H1 (cell line): ENCODE data around the gene RAB2B. TPM values are rescaled to one million over a fixed set of nuclear protein-coding genes. Genes with fewer than 3 reads are reported as not detected.

Source experiments
- CTCF ChIA-PET: fragments of 300-600 bp; sonication (Branson Sonifier 250); formaldehyde crosslinking; loops from one replicate; lab custom pipeline; 2021; ENCODE audit not compliant: partially characterized antibody; lab: Charles Lee
- POLR2A ChIA-PET: fragments of 300-600 bp; sonication (Branson Sonifier 250); formaldehyde crosslinking; loops from one replicate; lab custom pipeline; 2021; ENCODE audit warnings: inconsistent platforms; ENCODE audit not compliant: partially characterized antibody; lab: Charles Lee
- DNase-seq, 2 experiments: peaks; one replicate each; pipeline versions ENCODE4 v3.0.0 to v3.0.0-alpha.2; 2010 to 2022; ENCODE audit warnings: low spot score in 2 of 2, low read depth in 1 of 2, mixed read lengths in 1 of 2
- FAIRE-seq: peaks from 2 replicates; lab custom pipeline; 2011; peaks lifted over from hg19 to GRCh38; lab: Jason Lieb, UNC
- H2AFZ ChIP-seq: 2 replicates; pipeline ENCODE4 v1.8.1; 2012; ENCODE audit warnings: low read length, inconsistent platforms
- H2AK5ac ChIP-seq: 2 replicates; pipeline ENCODE4 v1.6.1; 2013; ENCODE audit warnings: low read depth, low read length
- H2BK120ac ChIP-seq: replicated peaks from 2 replicates; pipeline ENCODE3; 2013; ENCODE audit warnings: low read depth, low read length, inconsistent platforms
- H2BK12ac ChIP-seq: 2 replicates; pipeline ENCODE4 v1.6.1; 2013; ENCODE audit warnings: low read depth, low read length
- H2BK15ac ChIP-seq: 2 replicates; pipeline ENCODE4 v1.6.1; 2013; ENCODE audit warnings: low read length
- H2BK20ac ChIP-seq: 2 replicates; pipeline ENCODE4 v1.6.1; 2013; ENCODE audit warnings: low read length
- H2BK5ac ChIP-seq: 2 replicates; pipeline ENCODE4 v1.6.1; 2013; ENCODE audit warnings: low read depth, low read length
- H3K14ac ChIP-seq: 2 replicates; pipeline ENCODE4 v1.6.1; 2013; ENCODE audit warnings: inconsistent platforms; ENCODE audit not compliant: insufficient read length
- H3K18ac ChIP-seq: 2 replicates; pipeline ENCODE4 v1.6.1; 2013; ENCODE audit warnings: low read length; ENCODE audit errors: extremely low read depth
- H3K23ac ChIP-seq: 2 replicates; pipeline ENCODE4 v1.6.1; 2013; ENCODE audit warnings: inconsistent platforms; ENCODE audit not compliant: insufficient read length
- H3K23me2 ChIP-seq: 2 replicates; pipeline ENCODE4 v1.6.1; 2013; ENCODE audit warnings: low read depth, low read length
- H3K27ac ChIP-seq: 2 replicates; pipeline ENCODE4 v1.6.1; 2011; ENCODE audit warnings: low read depth, low read length, inconsistent platforms
- H3K27me3 ChIP-seq, 4 experiments: replicated peaks in 1 of 4; 1 replicate in 1 of 4; 2 replicates in 3 of 4; pipeline versions ENCODE4 v1.6.1 to v1.8.1; 2011 to 2013; ENCODE audit warnings: low read length in 3 of 4, mild to moderate bottlenecking in 3 of 4, inconsistent platforms in 2 of 4, mixed read lengths in 2 of 4, moderate library complexity in 1 of 4; ENCODE audit not compliant: control insufficient read depth in 3 of 4, insufficient read depth in 3 of 4; ENCODE audit errors: extremely low read depth in 1 of 4
- H3K36me3 ChIP-seq, 4 experiments: 2 replicates each; pipeline versions ENCODE4 v1.6.1 to v1.8.1; 2011 to 2013; ENCODE audit warnings: mild to moderate bottlenecking in 4 of 4, low read length in 3 of 4, moderate library complexity in 2 of 4, control low read depth in 1 of 4, inconsistent platforms in 1 of 4; ENCODE audit not compliant: insufficient read depth in 4 of 4, control insufficient read depth in 2 of 4
- H3K4ac ChIP-seq: replicated peaks from 2 replicates; pipeline ENCODE3; 2013; ENCODE audit warnings: low read length, low read depth, mixed read lengths, inconsistent platforms; ENCODE audit not compliant: insufficient read length
- H3K4me1 ChIP-seq, 4 experiments: replicated peaks in 1 of 4; 1 replicate in 1 of 4; 2 replicates in 3 of 4; pipeline versions ENCODE4 v1.6.1 to v1.8.1; 2011 to 2013; ENCODE audit warnings: low read length in 3 of 4, inconsistent platforms in 2 of 4, mixed read lengths in 1 of 4; ENCODE audit not compliant: insufficient read depth in 4 of 4, control insufficient read depth in 3 of 4
- H3K4me2 ChIP-seq, 2 experiments: 2 replicates each; pipeline versions ENCODE4 v1.6.1 to v1.8.1; 2011 to 2013; ENCODE audit warnings: low read depth in 2 of 2, low read length in 2 of 2, control low read depth in 1 of 2, inconsistent platforms in 1 of 2, mild to moderate bottlenecking in 1 of 2; ENCODE audit not compliant: insufficient read depth in 1 of 2
- H3K4me3 ChIP-seq, 4 experiments: fragments of 200-600, 300-600 bp in 1 of 4; sonication (generic), shearing (Covaris generic), sonication (Bioruptor Twin) in 1 of 4; 2 replicates each; pipeline versions ENCODE4 v1.5.1 to v1.8.1; 2011 to 2016; ENCODE audit warnings: low read length in 4 of 4, low read depth in 3 of 4, control low read depth in 2 of 4, inconsistent platforms in 2 of 4, mild to moderate bottlenecking in 2 of 4, mixed read lengths in 1 of 4, moderate library complexity in 1 of 4; ENCODE audit not compliant: insufficient read depth in 2 of 4; ENCODE audit errors: extremely low read depth in 1 of 4
- H3K56ac ChIP-seq: replicated peaks from 2 replicates; pipeline ENCODE3; 2013; ENCODE audit warnings: low read depth, mild to moderate bottlenecking, mixed read lengths, low read length, inconsistent platforms; ENCODE audit not compliant: insufficient read length
- H3K79me1 ChIP-seq: 2 replicates; pipeline ENCODE4 v1.6.1; 2013; ENCODE audit warnings: low read depth, low read length, control low read depth
- H3K79me2 ChIP-seq, 2 experiments: 2 replicates each; pipeline versions ENCODE4 v1.6.1 to v1.8.1; 2012 to 2013; ENCODE audit warnings: low read length in 2 of 2, mild to moderate bottlenecking in 2 of 2, inconsistent platforms in 1 of 2; ENCODE audit not compliant: insufficient read depth in 2 of 2, control insufficient read depth in 1 of 2
- H3K9ac ChIP-seq, 4 experiments: replicated peaks in 1 of 4; 1 replicate in 1 of 4; 2 replicates in 3 of 4; pipeline versions ENCODE4 v1.6.1 to v1.8.1; 2011 to 2013; ENCODE audit warnings: low read depth in 3 of 4, low read length in 3 of 4, control low read depth in 2 of 4, mild to moderate bottlenecking in 2 of 4, moderate library complexity in 2 of 4, inconsistent platforms in 1 of 4; ENCODE audit errors: extremely low read depth in 1 of 4
- H3K9me3 ChIP-seq, 2 experiments: 2 replicates each; pipeline versions ENCODE4 v1.6.1 to v1.8.1; 2012 to 2013; ENCODE audit warnings: mild to moderate bottlenecking in 2 of 2, moderate library complexity in 2 of 2, control low read depth in 1 of 2, inconsistent platforms in 1 of 2, low read depth in 1 of 2, low read length in 1 of 2, mixed read lengths in 1 of 2; ENCODE audit not compliant: insufficient read depth in 2 of 2
- H4K20me1 ChIP-seq, 2 experiments: replicated peaks in 1 of 2; 2 replicates each; pipeline versions ENCODE3 to v1.8.1; 2011 to 2013; ENCODE audit warnings: inconsistent platforms in 2 of 2, low read length in 2 of 2, mild to moderate bottlenecking in 1 of 2; ENCODE audit not compliant: insufficient read depth in 2 of 2, control insufficient read depth in 1 of 2
- H4K5ac ChIP-seq: 2 replicates; pipeline ENCODE4 v1.6.1; 2013; ENCODE audit warnings: low read length, low read depth, mixed read lengths, inconsistent platforms; ENCODE audit not compliant: insufficient read length
- H4K8ac ChIP-seq: 2 replicates; pipeline ENCODE4 v1.8.0; 2013; ENCODE audit warnings: mild to moderate bottlenecking, moderate library complexity, low read length, inconsistent platforms; ENCODE audit not compliant: insufficient read depth; ENCODE audit errors: extremely low read depth
- H4K91ac ChIP-seq: replicated peaks from 2 replicates; pipeline ENCODE3; 2013; ENCODE audit warnings: low read length, mixed read lengths, inconsistent platforms; ENCODE audit not compliant: insufficient read length
- CEBPB ChIP-seq: IDR thresholded peaks from 2 replicates; pipeline ENCODE4 v1.6.1; 2012; ENCODE audit warnings: low read depth, low read length
- CTBP2 ChIP-seq: IDR thresholded peaks from 2 replicates; pipeline ENCODE4 v1.7.0; 2011; ENCODE audit warnings: borderline replicate concordance, mild to moderate bottlenecking, moderate library complexity, mixed read lengths, low read length; ENCODE audit not compliant: insufficient read depth, insufficient read length
- FOSL1 ChIP-seq: IDR thresholded peaks from 2 replicates; pipeline ENCODE4 v1.6.1; 2011; ENCODE audit warnings: mild to moderate bottlenecking, low read depth, low read length, moderate library complexity; ENCODE audit not compliant: insufficient read depth
- GABPA ChIP-seq: IDR thresholded peaks from 2 replicates; pipeline ENCODE4 v1.6.1; 2011; ENCODE audit warnings: mild to moderate bottlenecking, low read length, moderate library complexity, borderline replicate concordance; ENCODE audit not compliant: insufficient read depth
- JUND ChIP-seq: IDR thresholded peaks from 2 replicates; pipeline ENCODE4 v1.6.1; 2011; ENCODE audit warnings: mild to moderate bottlenecking, improper control_type of control experiment, low read length
- PHF8 ChIP-seq: fragments of 200-600 bp; sonication (generic); conservative IDR thresholded peaks from 2 replicates; pipeline ENCODE4 v1.7.1; 2012; ENCODE audit warnings: low read depth, mild to moderate bottlenecking, inconsistent platforms, low read length, moderate library complexity
- POLR2A ChIP-seq, 2 experiments: IDR thresholded peaks; 1 replicate in 1 of 2; 2 replicates in 1 of 2; pipeline ENCODE4 v1.6.1; 2011; ENCODE audit warnings: low read depth in 2 of 2, low read length in 2 of 2, mild to moderate bottlenecking in 2 of 2; ENCODE audit errors: control extremely low read depth in 1 of 2
- RAD21 ChIP-seq, 2 experiments: IDR thresholded peaks in 1 of 2; conservative IDR thresholded peaks in 1 of 2; 2 replicates each; pipeline ENCODE4 v1.6.1; 2011; ENCODE audit warnings: low read depth in 2 of 2, low read length in 2 of 2, improper control_type of control experiment in 1 of 2, inconsistent platforms in 1 of 2, mild to moderate bottlenecking in 1 of 2, moderate library complexity in 1 of 2
- SP2 ChIP-seq: IDR thresholded peaks from 2 replicates; pipeline ENCODE4 v1.6.1; 2012; ENCODE audit warnings: mild to moderate bottlenecking, low read length, inconsistent platforms
- SP4 ChIP-seq: IDR thresholded peaks from 2 replicates; pipeline ENCODE4 v1.6.1; 2012; ENCODE audit warnings: low read length, inconsistent platforms
- TAF7 ChIP-seq: optimal IDR thresholded peaks from 2 replicates; pipeline ENCODE3; 2011; ENCODE audit warnings: low read depth, mild to moderate bottlenecking, inconsistent platforms, low read length, moderate library complexity, borderline replicate concordance
- WGBS, 2 experiments: shearing (Covaris generic) in 1 of 2; methylation state at CpG; one replicate each; pipeline versions ENCODE4 v1.1.6 to v1.1.7; 2013 to 2015; ENCODE audit warnings: low lambda C conversion rate in 2 of 2, mixed read lengths in 2 of 2, inconsistent platforms in 1 of 2, low coverage in 1 of 2, missing lambda C conversion rate in 1 of 2; ENCODE audit not compliant: insufficient replicate concordance in 2 of 2, insufficient coverage in 1 of 2, insufficient read length in 1 of 2; ENCODE audit errors: extremely low coverage in 1 of 2, missing lambda C conversion rate in 1 of 2; 5-methylcytosine and 5-hydroxymethylcytosine counted together
- polyA plus RNA-seq, 7 experiments: library from polyadenylated mRNA; depleted of rRNA in 3 of 7; stranded (reverse) in 5 of 7; unstranded in 2 of 7; fragments of >200 nt in 5 of 7; fragments of 200-250 nt in 2 of 7; gene quantifications; 1 replicate in 5 of 7; 2 replicates in 1 of 7; 4 replicates in 1 of 7; pipeline versions ENCODE4 v1.2.1 to v1.2.3, GENCODE V29; 2011 to 2013; ENCODE audit warnings: missing spikeins in 2 of 7, mixed read lengths in 2 of 7
- total RNA-seq: library from RNA; stranded (reverse); fragmentation: NEBNext Ultra II Directional; extraction: Animal tissue kit (Norgen Biotek cat#: 25700); gene quantifications from 2 replicates; pipeline ENCODE4 v1.2.1, GENCODE V29; 2021

The RAB2B gene
- total and polyA plus RNA-seq, 2 of the 8 experiments (the other 6 are each of a cell fraction or from before 2014, with no cell fraction given) = 23.4 to 26.1 TPM

DNA sequence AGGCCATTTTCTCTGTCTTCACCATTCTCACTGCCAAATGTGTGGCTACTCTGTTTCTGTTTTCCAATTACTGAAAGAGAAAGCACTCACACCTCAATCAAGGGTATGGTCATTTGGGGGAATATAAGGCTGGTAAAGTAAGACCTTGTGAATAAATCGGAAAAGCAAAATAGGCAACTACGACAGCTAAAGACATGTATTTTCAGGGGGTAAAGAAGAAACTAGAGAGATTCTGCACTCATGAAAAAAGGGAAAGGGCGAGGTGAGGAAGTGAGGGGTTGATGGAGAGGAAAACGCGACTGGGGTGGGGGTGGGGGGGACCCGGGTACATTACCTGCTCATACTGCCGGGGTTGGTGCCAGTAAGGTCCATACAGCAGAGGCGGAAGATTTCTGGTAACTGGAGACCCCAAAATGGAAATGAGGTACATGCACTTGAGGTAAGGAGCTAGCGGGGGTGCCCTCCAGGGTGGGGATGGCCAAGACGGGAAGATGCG lies 40.1 kb downstream of the RAB2B start:
- no peak overlapping the region for H2AFZ ChIP-seq
- H4K8ac ChIP-seq = peak overlapping the region; percentile 77; the same call in 1 of the 2 replicates
- CTCF ChIA-PET = interaction anchor here (0.9 to 2.2 kb wide), 5 partner anchors 13 to 51 kb away, joined by 3 to 11 read pairs (median 5); partner anchors contain the start of genes CHD8 and TOX4

More for the DNA sequence above, 40.1 kb downstream of the RAB2B start:
- no peak overlapping the region for H2BK20ac ChIP-seq
- no peak overlapping the region for H3K4ac ChIP-seq
- POLR2A ChIA-PET = interaction anchor here (0.6 to 3.7 kb wide), 20 partner anchors 9 to 128 kb away, joined by 3 to 62 read pairs (median 6); partner anchors contain the start of genes CHD8, RAB2B, SALL2 and SUPT16H
- 3% methylated on average over 6 of the region's 11 CpGs; no CpG with 5 or more reads in 1 of the 2 experiments for WGBS, 2 experiments
- no peak overlapping the region for H3K23ac ChIP-seq
- H3K27ac ChIP-seq = peak overlapping the region; percentile 29; the same call in 1 of the 2 replicates
- H3K4me2 ChIP-seq = peak overlapping the region; percentile 84 to 93
- no peak overlapping the region for H3K56ac ChIP-seq
- H3K79me2 ChIP-seq = peaks cover 21 to 84% of the 10 kb centered on the region in 2 experiments
- H2BK15ac ChIP-seq = no peak overlapping the region
- H4K5ac ChIP-seq = peak overlapping the region; percentile 35
- peaks cover 0 to 5% (median 1%) of the 10 kb centered on the region in 4 experiments; a peak in 4 of 7 replicates for H3K4me1 ChIP-seq
- H3K18ac ChIP-seq = no peak overlapping the region
- H4K91ac ChIP-seq = no peak overlapping the region
- H3K36me3 ChIP-seq = peaks cover 0 to 3% (median 2%) of the 10 kb centered on the region in 4 experiments; a peak in 5 of 8 replicates
- no peak overlapping the region for H2BK12ac ChIP-seq
- no peak for TF ChIP-seq FOSL1
- TF ChIP-seq RAD21 (IDR thresholded peaks at IDR 0.05 in 1 of 2, conservative IDR thresholded peaks at IDR 0.05 in 1 of 2; ENCODE audit: low read depth in 2 of 2, low read length in 2 of 2) = no peak
- TF ChIP-seq SP4 = no peak
- TF ChIP-seq POLR2A (IDR thresholded peaks at IDR 0.05; ENCODE audit: control extremely low read depth in 1 of 2, low read depth in 2 of 2, low read length in 2 of 2) = no peak
- no peak for TF ChIP-seq SP2
- TF ChIP-seq CTBP2 = no peak
- no peak for TF ChIP-seq GABPA
- TF ChIP-seq CEBPB = no peak
- TF ChIP-seq JUND = no peak
- TF ChIP-seq TAF7 = no peak
- no peak for TF ChIP-seq PHF8
- TF ChIP-seq, all 59 proteins: peak for 0
- Histone ChIP-seq H3K27me3 (no peaks in the 10 kb centered on the region), H2BK120ac (no peak overlapping the region), H4K20me1 (peaks cover 3 to 4% of the 10 kb centered on the region in 2 experiments), H3K4me3 (peak overlapping the region; percentile 48 to 76 (median 67)), H3K9ac (peak overlapping the region; percentile 39 to 85 (median 56)), H3K23me2 (peaks cover 4% of the 10 kb centered on the region; the same call in 1 of the 2 replicates), H3K14ac (no peak overlapping the region), H3K9me3 (no peaks in the 10 kb centered on the region), H3K79me1 (peaks cover 6% of the 10 kb centered on the region; the same call in 1 of the 2 replicates), H2AK5ac (no peak overlapping the region), H2BK5ac (peak overlapping the region; percentile 38; the same call in 1 of the 2 replicates)
- DNase-seq (no peak), FAIRE-seq (no peak)
